Cardiac muscle cell (in vitro differentiated cells and primary cell): ENCODE measurements around the gene EPHA6. TPM values are rescaled to one million over a fixed set of nuclear protein-coding genes. Genes with fewer than 3 reads are reported as not detected.

Experiments used
- DNase-seq, 2 donors: peaks; one replicate each; pipeline versions ENCODE4 v3.0.0 to v3.0.0-alpha.2; 2010 to 2017; ENCODE audit warnings: low read depth in 1 of 2, low spot score in 1 of 2
- H3K27ac ChIP-seq: fragments of 200-600 bp; sonication (generic); 2 replicates; pipeline ENCODE4 v1.5.1; 2016
- H3K27me3 ChIP-seq: fragments of 200-600 bp; sonication (generic); 2 replicates; pipeline ENCODE4 v1.6.0; 2016; ENCODE audit warnings: control low read depth
- H3K36me3 ChIP-seq: fragments of 200-600 bp; sonication (generic); 2 replicates; pipeline ENCODE4 v1.5.1; 2016; ENCODE audit warnings: control low read depth
- H3K4me1 ChIP-seq: fragments of 200-600 bp; sonication (generic); 2 replicates; pipeline ENCODE4 v1.8.1; 2017; ENCODE audit warnings: low read depth, mild to moderate bottlenecking, mixed run types
- H3K4me3 ChIP-seq: fragments of 200-600 bp; sonication (generic); 2 replicates; pipeline ENCODE4 v1.5.1; 2016; ENCODE audit warnings: mild to moderate bottlenecking
- H3K9me3 ChIP-seq: fragments of 200-600 bp; sonication (generic); 2 replicates; pipeline ENCODE4 v1.5.1; 2017; ENCODE audit warnings: low read depth, mild to moderate bottlenecking, control low read depth
- polyA plus RNA-seq: library from polyadenylated mRNA; unstranded; fragments of >200 nt; fragmentation: Nextera tagmentation; extraction: Ambion mirVana; gene quantifications from 2 replicates; pipeline ENCODE4 v1.2.1, GENCODE V29; 2016
- total RNA-seq: library from RNA; depleted of rRNA; stranded (reverse); fragments of >200 nt; gene quantifications from 2 replicates; pipeline ENCODE4 v1.2.3, GENCODE V29; 2016
- TF ChIP-seq, protein P1 (sequence below): IDR thresholded peaks from 2 replicates; pipeline ENCODE4 v1.5.1; 2012; ENCODE audit warnings: low read depth, mild to moderate bottlenecking, low read length

Gene EPHA6
- total and polyA plus RNA-seq, 2 experiments from 2014 or later, result 0.15 TPM; not detected in 1

GRCh38 chr3:97235611-97236315 is 421.4 kb downstream of the EPHA6 start:
- TF ChIP-seq, protein P1, sequence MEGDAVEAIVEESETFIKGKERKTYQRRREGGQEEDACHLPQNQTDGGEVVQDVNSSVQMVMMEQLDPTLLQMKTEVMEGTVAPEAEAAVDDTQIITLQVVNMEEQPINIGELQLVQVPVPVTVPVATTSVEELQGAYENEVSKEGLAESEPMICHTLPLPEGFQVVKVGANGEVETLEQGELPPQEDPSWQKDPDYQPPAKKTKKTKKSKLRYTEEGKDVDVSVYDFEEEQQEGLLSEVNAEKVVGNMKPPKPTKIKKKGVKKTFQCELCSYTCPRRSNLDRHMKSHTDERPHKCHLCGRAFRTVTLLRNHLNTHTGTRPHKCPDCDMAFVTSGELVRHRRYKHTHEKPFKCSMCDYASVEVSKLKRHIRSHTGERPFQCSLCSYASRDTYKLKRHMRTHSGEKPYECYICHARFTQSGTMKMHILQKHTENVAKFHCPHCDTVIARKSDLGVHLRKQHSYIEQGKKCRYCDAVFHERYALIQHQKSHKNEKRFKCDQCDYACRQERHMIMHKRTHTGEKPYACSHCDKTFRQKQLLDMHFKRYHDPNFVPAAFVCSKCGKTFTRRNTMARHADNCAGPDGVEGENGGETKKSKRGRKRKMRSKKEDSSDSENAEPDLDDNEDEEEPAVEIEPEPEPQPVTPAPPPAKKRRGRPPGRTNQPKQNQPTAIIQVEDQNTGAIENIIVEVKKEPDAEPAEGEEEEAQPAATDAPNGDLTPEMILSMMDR, result no peak
- Histone ChIP-seq H3K4me1 (peaks cover 3% of the 10 kb centered on the region), H3K4me3 (no peak overlapping the region), H3K9me3 (no peaks in the 10 kb centered on the region), H3K27ac (no peak overlapping the region), H3K27me3 (no peaks in the 10 kb centered on the region), H3K36me3 (no peaks in the 10 kb centered on the region)
- no peak for DNase-seq

- no peaks in the 10 kb centered on the region for H3K27me3 ChIP-seq
- H3K4me3 ChIP-seq, result no peak overlapping the region
- H3K4me1 ChIP-seq, result no peaks in the 10 kb centered on the region
- no peak overlapping the region for H3K27ac ChIP-seq
- H3K36me3 ChIP-seq, result no peaks in the 10 kb centered on the region
- no peak for DNase-seq
- TF ChIP-seq, protein P1, result no peak
- no peaks in the 10 kb centered on the region for H3K9me3 ChIP-seq
Observed at GRCh38 chr3:97241417-97241816, 427.0 kb downstream of the EPHA6 start.

- H3K9me3 ChIP-seq, result no peaks in the 10 kb centered on the region
- no peaks in the 10 kb centered on the region for H3K27me3 ChIP-seq
- no peaks in the 10 kb centered on the region for H3K36me3 ChIP-seq
- TF ChIP-seq, protein P1, result no peak
- no peak overlapping the region for H3K27ac ChIP-seq
- no peak overlapping the region for H3K4me3 ChIP-seq
- H3K4me1 ChIP-seq, result no peaks in the 10 kb centered on the region
- no peak for DNase-seq
Observed at GRCh38 chr3:97245201-97245910, 431.0 kb downstream of the EPHA6 start.

GRCh38 chr3:97256060-97256459 is 441.7 kb downstream of the EPHA6 start:
- H3K4me1 ChIP-seq, result no peaks in the 10 kb centered on the region
- no peak for DNase-seq
- H3K27me3 ChIP-seq, result no peaks in the 10 kb centered on the region
- TF ChIP-seq, protein P1, result no peak
- no peaks in the 10 kb centered on the region for H3K36me3 ChIP-seq
- H3K4me3 ChIP-seq, result no peak overlapping the region
- H3K27ac ChIP-seq, result no peak overlapping the region
- H3K9me3 ChIP-seq, result no peaks in the 10 kb centered on the region

- no peaks in the 10 kb centered on the region for H3K27me3 ChIP-seq
- DNase-seq, result no peak
- TF ChIP-seq, protein P1, result no peak
- no peaks in the 10 kb centered on the region for H3K36me3 ChIP-seq
- no peaks in the 10 kb centered on the region for H3K4me1 ChIP-seq
- no peak overlapping the region for H3K4me3 ChIP-seq
- H3K9me3 ChIP-seq, result no peaks in the 10 kb centered on the region
- no peak overlapping the region for H3K27ac ChIP-seq
Observed at GRCh38 chr3:97257942-97258697, 443.7 kb downstream of the EPHA6 start.
